GM18907 (cell line): ENCODE results near the gene SFTPD.
A peak's percentile ranks its signal among the peaks of the same experiment; 100 is the strongest.
"Not testable (repeated sequence)": the region's sequence is repeated elsewhere in the genome, so short reads cannot be mapped to it uniquely, and the experiment has no call there.

Experiments used
- ATAC-seq: cut with Tn5 transposase; IDR thresholded peaks from one replicate; pipeline ENCODE4 v1.9.1; 2021; ENCODE audit warnings: mild to moderate bottlenecking, moderate library complexity; ENCODE audit not compliant: unreplicated experiment

The SFTPD gene

GRCh38 chr10:79948976-79949722 lies at the start of gene SFTPD:
Gene SFTPD, minus strand, starts transcription at chr10:79949105. Its CDS starts 2,446 bp downstream, at chr10:79946659.
- ATAC-seq, result no peak

- no peak for ATAC-seq
Observed at GRCh38 chr10:79995979-79996634, 47.2 kb upstream of the SFTPD start.

GRCh38 chr10:79994556-79994955 lies 45.7 kb upstream of the SFTPD start:
- no peak for ATAC-seq

GRCh38 chr10:79988199-79988598 lies 39.3 kb upstream of the SFTPD start:
- ATAC-seq, result not testable (repeated sequence)

GRCh38 chr10:79986661-79987060 lies 37.8 kb upstream of the SFTPD start:
- ATAC-seq, result not testable (repeated sequence)

- no peak for ATAC-seq
Observed at GRCh38 chr10:79985481-79986072, 36.7 kb upstream of the SFTPD start.

- ATAC-seq, result peak; percentile 60
Observed at GRCh38 chr10:79984851-79985250, 35.9 kb upstream of the SFTPD start.

GRCh38 chr10:79983286-79983909 lies 34.5 kb upstream of the SFTPD start:
- ATAC-seq, result no peak

GRCh38 chr10:79982861-79983260 lies 34.0 kb upstream of the SFTPD start:
- ATAC-seq, result no peak

- ATAC-seq, result peak; percentile 21
Observed at GRCh38 chr10:79982362-79982800, 33.5 kb upstream of the SFTPD start.

- peak; percentile 41 for ATAC-seq
Observed at GRCh38 chr10:79981450-79982361, 32.8 kb upstream of the SFTPD start.

- ATAC-seq, result no peak
Observed at GRCh38 chr10:79980711-79981110, 31.8 kb upstream of the SFTPD start.

- ATAC-seq, result no peak
Observed at GRCh38 chr10:79979976-79980687, 31.2 kb upstream of the SFTPD start.

- ATAC-seq, result no peak
Observed at GRCh38 chr10:79979310-79979975, 30.5 kb upstream of the SFTPD start.

GRCh38 chr10:79976999-79977398 lies 28.1 kb upstream of the SFTPD start:
- ATAC-seq, result no peak

GRCh38 chr10:79970062-79970461 lies 21.2 kb upstream of the SFTPD start:
- no peak for ATAC-seq

GRCh38 chr10:79947787-79948424 lies 999 bp downstream of the SFTPD start:
- ATAC-seq, result no peak

GRCh38 chr10:79947083-79947415 lies 1.9 kb downstream of the SFTPD start:
- no peak for ATAC-seq
